GM23338 (cell line): ENCODE results near the gene PRKD1.

Source experiments
- CREB1 ChIP-seq: fragments of 250-450 bp; sonication (Bioruptor Pico); IDR thresholded peaks from 2 replicates; pipeline ENCODE4 v1.5.0; 2020; ENCODE audit warnings: low read depth, mild to moderate bottlenecking, moderate library complexity
- CTCF ChIP-seq, 2 experiments: fragments of 200-600 bp in 1 of 2; sonication (generic) in 1 of 2; conservative IDR thresholded peaks; 2 replicates each; pipeline versions ENCODE4 v1.5.1 to v1.6.1; 2016 to 2017; ENCODE audit warnings: antibody characterized with exemption in 2 of 2, low read depth in 2 of 2, mild to moderate bottlenecking in 2 of 2, moderate library complexity in 1 of 2
- ETS1 ChIP-seq: IDR thresholded peaks from 2 replicates; pipeline ENCODE4 v1.6.1; 2016; ENCODE audit warnings: antibody characterized with exemption
- EZH2 ChIP-seq: fragments of 200-600 bp; sonication (generic); IDR thresholded peaks from one replicate; pipeline ENCODE4 v1.8.0; 2017; ENCODE audit warnings: antibody characterized with exemption, mild to moderate bottlenecking, low read depth; ENCODE audit not compliant: unreplicated experiment
- EZH2phosphoT487 ChIP-seq: fragments of 200-600 bp; sonication (generic); IDR thresholded peaks from one replicate; pipeline ENCODE4 v1.8.1; 2018; ENCODE audit warnings: antibody characterized with exemption; ENCODE audit not compliant: unreplicated experiment
- JUNB ChIP-seq: IDR thresholded peaks from one replicate; pipeline ENCODE4 v1.6.1; 2016; ENCODE audit warnings: antibody characterized with exemption; ENCODE audit not compliant: unreplicated experiment
- NANOG ChIP-seq: IDR thresholded peaks from 2 replicates; pipeline ENCODE4 v1.6.1; 2016; ENCODE audit warnings: antibody characterized with exemption, borderline replicate concordance
- POLR2AphosphoS5 ChIP-seq: IDR thresholded peaks from 2 replicates; pipeline ENCODE4 v1.6.1; 2016; ENCODE audit warnings: antibody characterized with exemption, low read depth
- REST ChIP-seq: IDR thresholded peaks from one replicate; pipeline ENCODE4 v1.6.1; 2018; ENCODE audit warnings: antibody characterized with exemption; ENCODE audit not compliant: unreplicated experiment
- ZNF114 ChIP-seq: fragments of 250-450 bp; sonication (Bioruptor Pico); IDR thresholded peaks from 2 replicates; pipeline ENCODE4 v1.5.0; 2020; ENCODE audit warnings: mild to moderate bottlenecking, moderate library complexity
- ZNF331 ChIP-seq: fragments of 250-450 bp; sonication (Bioruptor Pico); IDR thresholded peaks from 2 replicates; pipeline ENCODE4 v1.5.0; 2020; ENCODE audit warnings: low read depth, mild to moderate bottlenecking, moderate library complexity

GRCh38 chr14:29601616-29602015, 326.0 kb downstream of the PRKD1 start:
- TF ChIP-seq REST (no peak), CTCF (conservative IDR thresholded peaks at IDR 0.05; ENCODE audit: low read depth in 2 of 2) (no peak), EZH2 (no peak), ZNF114 (CRISPR knock-in tag) (no peak), POLR2AphosphoS5 (no peak), JUNB (no peak), EZH2phosphoT487 (no peak), CREB1 (CRISPR knock-in tag) (no peak), ETS1 (no peak), ZNF331 (CRISPR knock-in tag) (no peak), NANOG (no peak)
